Kidney (tissue), 14 donors: ENCODE data around the gene KNSTRN. TPM values are rescaled to one million over a fixed set of nuclear protein-coding genes. Genes with fewer than 3 reads are reported as not detected.

Experiments
- DNase-seq, 5 donors: peaks; one replicate each; pipeline ENCODE4 v3.0.0-alpha.2; 2013 to 2020
- FAIRE-seq: peaks from 2 replicates; lab custom pipeline; 2012; peaks lifted over from hg19 to GRCh38; lab: Jason Lieb, UNC
- H3K27ac ChIP-seq, 2 donors: one replicate each; pipeline ENCODE4 v1.7.0; 2013; ENCODE audit warnings: low read depth in 2 of 2, low read length in 2 of 2, inconsistent platforms in 1 of 2
- H3K27me3 ChIP-seq: one replicate; pipeline ENCODE4 v1.7.1; 2013; ENCODE audit warnings: low read length, inconsistent platforms; ENCODE audit not compliant: control insufficient read depth, insufficient read depth
- H3K36me3 ChIP-seq, 3 donors: one replicate each; pipeline versions ENCODE4 v1.7.0 to v1.7.1; 2013; ENCODE audit warnings: low read length in 3 of 3, control low read depth in 1 of 3, inconsistent platforms in 1 of 3; ENCODE audit not compliant: insufficient read depth in 3 of 3, control insufficient read depth in 2 of 3
- H3K4me1 ChIP-seq, 3 donors: one replicate each; pipeline versions ENCODE4 v1.7.0 to v1.7.1; 2013; ENCODE audit warnings: low read length in 3 of 3, inconsistent platforms in 1 of 3, low read depth in 1 of 3; ENCODE audit not compliant: control insufficient read depth in 2 of 3, insufficient read depth in 2 of 3
- H3K4me3 ChIP-seq, 3 donors: one replicate each; pipeline versions ENCODE4 v1.7.0 to v1.8.1; 2013; ENCODE audit warnings: low read length in 3 of 3, control low read depth in 1 of 3, inconsistent platforms in 1 of 3
- H3K9ac ChIP-seq, 3 donors: one replicate each; pipeline versions ENCODE4 v1.7.0 to v1.7.1; 2013; ENCODE audit warnings: low read length in 3 of 3, control low read depth in 1 of 3, inconsistent platforms in 1 of 3
- H3K9me3 ChIP-seq, 3 donors: one replicate each; pipeline versions ENCODE4 v1.7.0 to v1.7.1; 2013; ENCODE audit warnings: low read length in 3 of 3, control low read depth in 1 of 3, inconsistent platforms in 1 of 3; ENCODE audit not compliant: control insufficient read depth in 2 of 3, insufficient read depth in 1 of 3
- intact Hi-C: fragments of 100-400 bp; cut with DNase I; formaldehyde crosslinking; loops from one replicate; pipeline ENCODE4 v1.11.1; 2022
- polyA plus RNA-seq: library from polyadenylated mRNA; stranded (reverse); fragments of 350-450 nt; fragmentation: Illumina TruSeq; extraction: RNeasy Lipid Tissue Mini Kit (QIAGEN cat#74804); gene quantifications from one replicate; pipeline ENCODE4 v1.2.3, GENCODE V29; 2014; ENCODE audit warnings: low read depth, low replicate concordance; ENCODE audit not compliant: insufficient read depth
- total RNA-seq: library from RNA; stranded (reverse); fragmentation: NEBNext Ultra II Directional; extraction: Animal tissue kit (Norgen Biotek cat#: 25700); gene quantifications from one replicate; pipeline ENCODE4 v1.2.1, GENCODE V29; 2021
- TF ChIP-seq, protein P1 (sequence below): IDR thresholded peaks from 3 replicates; pipeline ENCODE4 v1.5.1; 2012; ENCODE audit warnings: mild to moderate bottlenecking, moderate library complexity, borderline replicate concordance; ENCODE audit not compliant: insufficient read depth; ENCODE audit errors: extremely low read depth
- donor health status: control.
- donor health status: control.
- donor health status: control.
- donor health status: control.
- donor health status: control.
- donor health status: DM: yes; HTN: yes; CAD: no.
- donor health status: Normal renal cell carcinoma (clear cell type).

The KNSTRN gene
- total and polyA plus RNA-seq, 2 donors from 2014 or later, result 5.5 to 7.4 TPM

DNA sequence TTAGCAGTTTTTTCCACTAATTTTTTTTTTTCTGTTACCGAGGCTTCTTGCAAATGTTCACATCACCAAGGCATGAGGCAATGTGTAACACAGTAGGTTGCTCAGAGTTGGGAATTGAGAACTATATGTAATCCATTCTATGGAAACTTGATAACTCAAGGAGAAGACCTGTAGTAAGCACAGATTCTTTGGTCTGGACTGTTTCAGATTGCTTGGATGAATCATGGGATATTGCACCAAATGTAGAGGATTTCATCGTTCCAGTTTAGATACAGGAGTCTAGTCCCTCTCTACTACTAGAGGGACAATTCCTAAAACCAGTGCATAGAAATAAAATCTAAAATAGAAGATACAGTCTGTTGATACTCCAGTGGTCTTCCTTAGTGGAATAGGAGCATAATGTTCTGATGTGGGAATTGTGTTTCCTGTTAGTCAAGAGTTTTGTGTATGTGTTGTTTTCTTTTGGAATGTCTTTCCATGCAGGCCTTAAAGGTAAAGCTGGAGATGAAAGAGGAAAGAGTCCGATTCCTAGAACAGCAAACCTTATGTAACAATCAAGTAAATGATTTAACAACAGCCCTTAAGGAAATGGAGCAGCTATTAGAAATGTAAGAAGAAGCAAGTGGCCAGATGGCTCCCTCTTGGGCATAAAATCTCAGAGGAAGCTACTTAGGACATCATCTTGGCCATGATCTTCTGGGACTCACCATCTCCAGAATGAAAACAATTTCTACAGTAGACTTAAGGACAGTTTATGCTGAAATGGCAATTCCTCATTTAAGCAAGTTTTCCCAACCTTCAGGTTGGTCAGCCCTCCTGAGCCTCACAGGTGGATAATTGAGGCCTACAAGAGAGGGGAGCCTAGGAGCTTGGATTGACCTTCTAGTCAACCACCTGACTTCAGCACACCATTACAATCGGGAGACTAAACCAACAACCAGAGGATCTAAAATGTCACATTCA lies 10.7 kb downstream of the KNSTRN start:
- Histone ChIP-seq H3K4me1 (no peaks in the 10 kb centered on the region), H3K27ac (no peak overlapping the region), H3K9ac (no peak overlapping the region), H3K27me3 (no peaks in the 10 kb centered on the region), H3K9me3 (no peaks in the 10 kb centered on the region), H3K4me3 (no peak overlapping the region), H3K36me3 (peaks cover 0 to 2% (median 2%) of the 10 kb centered on the region in 3 donors)
- TF ChIP-seq, protein P1, sequence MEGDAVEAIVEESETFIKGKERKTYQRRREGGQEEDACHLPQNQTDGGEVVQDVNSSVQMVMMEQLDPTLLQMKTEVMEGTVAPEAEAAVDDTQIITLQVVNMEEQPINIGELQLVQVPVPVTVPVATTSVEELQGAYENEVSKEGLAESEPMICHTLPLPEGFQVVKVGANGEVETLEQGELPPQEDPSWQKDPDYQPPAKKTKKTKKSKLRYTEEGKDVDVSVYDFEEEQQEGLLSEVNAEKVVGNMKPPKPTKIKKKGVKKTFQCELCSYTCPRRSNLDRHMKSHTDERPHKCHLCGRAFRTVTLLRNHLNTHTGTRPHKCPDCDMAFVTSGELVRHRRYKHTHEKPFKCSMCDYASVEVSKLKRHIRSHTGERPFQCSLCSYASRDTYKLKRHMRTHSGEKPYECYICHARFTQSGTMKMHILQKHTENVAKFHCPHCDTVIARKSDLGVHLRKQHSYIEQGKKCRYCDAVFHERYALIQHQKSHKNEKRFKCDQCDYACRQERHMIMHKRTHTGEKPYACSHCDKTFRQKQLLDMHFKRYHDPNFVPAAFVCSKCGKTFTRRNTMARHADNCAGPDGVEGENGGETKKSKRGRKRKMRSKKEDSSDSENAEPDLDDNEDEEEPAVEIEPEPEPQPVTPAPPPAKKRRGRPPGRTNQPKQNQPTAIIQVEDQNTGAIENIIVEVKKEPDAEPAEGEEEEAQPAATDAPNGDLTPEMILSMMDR, result no peak
- intact Hi-C loops, result no loop called here
- no peak for FAIRE-seq
- DNase-seq, result no peak

DNA sequence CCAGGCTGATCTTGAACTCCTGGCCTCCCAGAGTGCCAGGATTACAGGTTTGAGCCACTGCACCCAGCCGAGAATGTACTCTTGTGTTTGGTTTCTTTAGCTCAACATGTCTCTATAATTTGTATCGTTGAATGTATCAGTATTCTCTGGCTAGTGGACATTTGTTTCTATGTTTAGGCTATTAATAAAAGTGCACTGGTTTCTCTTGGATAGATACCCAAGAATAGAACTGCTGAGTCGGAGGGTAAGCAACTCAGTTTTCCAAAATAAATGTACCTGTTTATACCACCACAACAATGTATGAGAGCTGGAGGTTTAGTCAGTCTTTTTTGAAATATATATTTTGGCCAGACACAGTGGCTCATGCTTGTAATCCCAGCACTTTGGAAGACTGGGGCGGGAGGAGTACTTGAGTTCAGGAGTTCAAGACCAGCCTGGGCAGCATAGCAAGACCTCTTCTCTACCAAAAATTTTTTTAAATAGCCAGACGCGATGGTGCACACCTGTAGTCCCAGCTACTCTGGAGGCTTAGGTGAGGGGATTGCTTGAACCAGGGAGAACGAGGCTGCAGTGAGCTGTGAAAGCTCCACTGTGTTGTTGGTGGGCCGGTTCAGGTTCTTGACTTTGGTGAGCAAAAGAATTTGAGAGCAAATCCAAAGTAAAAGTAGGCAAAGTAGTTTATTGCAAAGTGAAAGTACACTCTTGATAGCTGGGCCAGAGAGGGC lies 15.3 kb downstream of the KNSTRN start:
- Histone ChIP-seq H3K9ac (no peak overlapping the region), H3K4me1 (no peaks in the 10 kb centered on the region), H3K27ac (no peak overlapping the region), H3K36me3 (peaks cover 0 to 2% (median 0%) of the 10 kb centered on the region in 3 donors), H3K4me3 (no peak overlapping the region), H3K27me3 (no peaks in the 10 kb centered on the region), H3K9me3 (no peaks in the 10 kb centered on the region)
- DNase-seq (no peak), FAIRE-seq (no peak)
- intact Hi-C loops, result no loop called here
- TF ChIP-seq, protein P1, result no peak

DNA sequence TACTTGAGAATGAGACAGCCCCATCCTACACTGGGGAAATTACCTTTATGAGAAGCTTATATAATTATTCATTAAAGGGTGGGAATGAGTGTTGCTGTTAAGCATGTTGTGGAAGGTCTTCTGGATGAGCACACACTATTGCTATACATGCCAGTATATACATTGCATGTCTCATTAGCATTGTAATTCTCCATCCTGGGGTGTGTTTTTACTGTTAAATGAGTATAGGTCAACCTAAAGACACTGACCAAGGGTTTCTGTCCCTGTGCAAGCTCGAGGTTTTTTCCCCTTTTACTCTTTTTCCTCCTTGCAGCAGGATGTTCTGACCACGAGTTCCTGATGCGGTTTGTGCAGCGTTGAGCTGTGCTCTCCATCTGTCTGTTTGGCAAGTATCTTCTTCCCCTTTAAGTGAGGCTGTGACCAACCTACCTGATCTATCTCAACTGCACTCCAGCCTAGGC lies 15.9 kb downstream of the KNSTRN start:
- Histone ChIP-seq H3K4me3 (no peak overlapping the region), H3K9ac (no peak overlapping the region), H3K4me1 (no peaks in the 10 kb centered on the region), H3K9me3 (no peaks in the 10 kb centered on the region), H3K27me3 (no peaks in the 10 kb centered on the region), H3K27ac (no peak overlapping the region), H3K36me3 (no peaks in the 10 kb centered on the region)
- no peak for DNase-seq
- TF ChIP-seq, protein P1, result no peak
- no peak for FAIRE-seq
- intact Hi-C loops, result no loop called here
